Ovary (tissue), 3 donors: ENCODE data around the gene SOAT2.

Source experiments
- CTCF ChIP-seq, 3 donors: fragments of 450-650 bp in 2 of 3; fragments of 200-600 bp in 1 of 3; IDR thresholded peaks; one replicate each; pipeline versions ENCODE4 v1.5.1 to v1.8.0; 2016 to 2022; ENCODE audit warnings: antibody characterized with exemption in 3 of 3, mild to moderate bottlenecking in 1 of 3
- EP300 ChIP-seq: sonication (generic); formaldehyde crosslinking; IDR thresholded peaks from one replicate; pipeline ENCODE4 v1.6.1; 2017; ENCODE audit warnings: antibody characterized with exemption
- POLR2A ChIP-seq: fragments of 450-650 bp; IDR thresholded peaks from one replicate; pipeline ENCODE4 v1.6.1; 2017; ENCODE audit warnings: antibody characterized with exemption, mild to moderate bottlenecking, moderate library complexity
- donor health status: DM: no; HTN: no; CAD: no.

- TF ChIP-seq CTCF (IDR thresholded peaks at IDR 0.05) (no peak), POLR2A (no peak), EP300 (no peak)
These were observed 33.5 kb upstream of the SOAT2 start for GRCh38 chr12:53069621-53070410.
